MM.1S (cell line): ENCODE measurements around the gene KIAA1671.

Experiments used
- DNase-seq: peaks from one replicate; pipeline ENCODE4 v3.0.0-alpha.2; 2015
- H2AFZ ChIP-seq: fragments of 300-600 bp; sonication (generic); 2 replicates; pipeline ENCODE4 v1.6.0; 2016; ENCODE audit warnings: antibody characterized with exemption, low read length
- H3F3A ChIP-seq: fragments of 300-600 bp; sonication (generic); 2 replicates; pipeline ENCODE4 v1.6.1; 2016; ENCODE audit warnings: mild to moderate bottlenecking, antibody characterized with exemption, low read length, moderate library complexity, mixed read lengths; ENCODE audit not compliant: insufficient read depth
- H3K27ac ChIP-seq: fragments of 300-600 bp; sonication (generic); 2 replicates; pipeline ENCODE4 v1.5.1; 2016; ENCODE audit warnings: mild to moderate bottlenecking, low read length
- H3K27me3 ChIP-seq: fragments of 300-600 bp; sonication (generic); replicated peaks from 2 replicates; pipeline ENCODE4 v1.6.0; 2016; ENCODE audit warnings: low read length; ENCODE audit not compliant: insufficient read depth
- H3K36me3 ChIP-seq: fragments of 300-600 bp; sonication (generic); replicated peaks from 2 replicates; pipeline ENCODE4 v1.6.1; 2016; ENCODE audit warnings: mild to moderate bottlenecking, low read length, mixed read lengths; ENCODE audit not compliant: insufficient read depth
- H3K4me1 ChIP-seq: fragments of 300-600 bp; sonication (generic); 2 replicates; pipeline ENCODE4 v1.6.1; 2016; ENCODE audit warnings: low read length, mixed read lengths
- H3K4me2 ChIP-seq: fragments of 300-600 bp; sonication (generic); 2 replicates; pipeline ENCODE4 v1.6.0; 2016; ENCODE audit warnings: low read depth, low read length
- H3K4me3 ChIP-seq: fragments of 300-600 bp; sonication (generic); 2 replicates; pipeline ENCODE4 v1.5.1; 2016; ENCODE audit warnings: low read length, mixed read lengths
- H3K79me2 ChIP-seq: fragments of 300-600 bp; sonication (generic); 2 replicates; pipeline ENCODE4 v1.6.1; 2016; ENCODE audit warnings: mixed run types, low read length, mixed read lengths
- H3K9ac ChIP-seq: fragments of 300-600 bp; sonication (generic); 2 replicates; pipeline ENCODE4 v1.6.1; 2016; ENCODE audit warnings: low read length, mixed read lengths
- H3K9me2 ChIP-seq: fragments of 300-600 bp; sonication (generic); replicated peaks from 2 replicates; pipeline ENCODE4 v1.6.1; 2016; ENCODE audit warnings: mild to moderate bottlenecking, low read length, mixed read lengths; ENCODE audit not compliant: insufficient read depth
- H3K9me3 ChIP-seq: fragments of 300-600 bp; sonication (generic); replicated peaks from 2 replicates; pipeline ENCODE4 v1.6.1; 2016; ENCODE audit warnings: mild to moderate bottlenecking, low read length, mixed read lengths; ENCODE audit not compliant: insufficient read depth
- H4K20me1 ChIP-seq: fragments of 300-600 bp; sonication (generic); 2 replicates; pipeline ENCODE4 v1.6.1; 2016; ENCODE audit warnings: mild to moderate bottlenecking, low read length, moderate library complexity, mixed read lengths; ENCODE audit not compliant: insufficient read depth
- CTCF ChIP-seq: fragments of 300-600 bp; sonication (generic); IDR thresholded peaks from 2 replicates; pipeline ENCODE4 v1.5.1; 2016; ENCODE audit warnings: antibody characterized with exemption, low read length, mixed read lengths
- EZH2 ChIP-seq: fragments of 300-600 bp; sonication (generic); optimal IDR thresholded peaks from 2 replicates; pipeline ENCODE3; 2017; ENCODE audit warnings: low read depth, mild to moderate bottlenecking, antibody characterized with exemption, low read length, mixed read lengths
- EZH2phosphoT487 ChIP-seq: fragments of 300-600 bp; sonication (generic); IDR thresholded peaks from 2 replicates; pipeline ENCODE4 v1.6.1; 2018; ENCODE audit warnings: antibody characterized with exemption, low read length

KIAA1671 gene

GRCh38 chr22:25134451-25134850 is 181.9 kb downstream of the KIAA1671 start:
- no peak for DNase-seq

GRCh38 chr22:25136953-25137576 is 184.5 kb downstream of the KIAA1671 start:
- Histone ChIP-seq H3K9ac (no peak overlapping the region), H3K36me3 (no peaks in the 10 kb centered on the region), H2AFZ (no peak overlapping the region), H3K9me3 (no peaks in the 10 kb centered on the region), H3K4me2 (no peak overlapping the region), H3K79me2 (no peaks in the 10 kb centered on the region), H3K4me1 (no peaks in the 10 kb centered on the region), H3F3A (no peaks in the 10 kb centered on the region), H3K9me2 (no peaks in the 10 kb centered on the region), H3K4me3 (no peak overlapping the region), H3K27me3 (peaks cover 20% of the 10 kb centered on the region; the same call in 1 of the 2 replicates), H4K20me1 (no peaks in the 10 kb centered on the region), H3K27ac (no peak overlapping the region)
- DNase-seq = no peak
- TF ChIP-seq EZH2phosphoT487 (no peak), CTCF (no peak), EZH2 (no peak)

More at GRCh38 chr22:25134451-25134850, 181.9 kb downstream of the KIAA1671 start:
- Histone ChIP-seq H3K4me3 (no peak overlapping the region), H2AFZ (no peak overlapping the region), H3K9me2 (no peaks in the 10 kb centered on the region), H3K4me2 (no peak overlapping the region), H3K9ac (no peak overlapping the region), H4K20me1 (no peaks in the 10 kb centered on the region), H3K4me1 (no peaks in the 10 kb centered on the region), H3F3A (no peaks in the 10 kb centered on the region), H3K27me3 (peaks cover 20% of the 10 kb centered on the region; the same call in 1 of the 2 replicates), H3K36me3 (no peaks in the 10 kb centered on the region), H3K79me2 (no peaks in the 10 kb centered on the region), H3K9me3 (no peaks in the 10 kb centered on the region), H3K27ac (no peak overlapping the region)
- TF ChIP-seq EZH2phosphoT487 (no peak), CTCF (no peak), EZH2 (no peak)

GRCh38 chr22:25137577-25138525 is 185.3 kb downstream of the KIAA1671 start:
- Histone ChIP-seq H3K9ac (no peak overlapping the region), H3K9me2 (no peaks in the 10 kb centered on the region), H3K79me2 (no peaks in the 10 kb centered on the region), H3K4me1 (no peaks in the 10 kb centered on the region), H2AFZ (no peak overlapping the region), H3K27me3 (peaks cover 20% of the 10 kb centered on the region; the same call in 1 of the 2 replicates), H3K27ac (no peak overlapping the region), H3K4me2 (no peak overlapping the region), H3F3A (no peaks in the 10 kb centered on the region), H3K4me3 (no peak overlapping the region), H4K20me1 (no peaks in the 10 kb centered on the region), H3K9me3 (no peaks in the 10 kb centered on the region), H3K36me3 (no peaks in the 10 kb centered on the region)
- DNase-seq = no peak
- no peak for TF ChIP-seq EZH2phosphoT487
